ENCODE data around the gene PLEKHA3. TPM values are rescaled to one million over a fixed set of nuclear protein-coding genes. Genes with fewer than 3 reads are reported as not detected.

PLEKHA3 gene
- total and polyA plus RNA-seq, 2 of the 4 experiments (the other 2 are of a cell fraction): 3.9 to 5.5 TPM

DNA sequence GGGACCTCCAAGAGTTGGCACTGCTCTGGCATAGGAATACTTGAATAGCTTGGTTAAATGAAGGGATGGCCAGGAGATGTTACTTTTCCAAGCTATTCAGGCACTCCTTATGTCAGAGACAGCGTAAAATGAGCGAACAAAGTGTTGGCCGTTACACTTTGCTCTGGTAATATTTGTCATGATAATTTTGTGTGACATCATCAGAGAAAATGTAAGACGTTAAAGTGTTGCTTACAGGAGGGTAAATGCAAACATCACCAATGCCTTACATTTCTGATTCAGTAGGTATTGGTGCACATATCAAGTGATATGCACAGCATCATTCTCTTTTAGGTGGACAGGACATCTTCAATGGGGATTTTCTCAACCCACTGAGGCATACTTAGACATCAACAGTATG is 46.0 kb downstream of the PLEKHA3 start:
- no peaks in the 10 kb centered on the region for H3K4me1 ChIP-seq (ENCODE audit: control insufficient read depth, insufficient read depth, low read length)
- H4K5ac ChIP-seq (ENCODE audit: low read depth, low read length): no peak overlapping the region
- no peak overlapping the region for H2BK20ac ChIP-seq (ENCODE audit: low read depth, low read length)
- POLR2A ChIA-PET (ENCODE audit: unreplicated experiment): no interaction called here
- in situ Hi-C loops (cut with MboI; ENCODE audit: low sequenced_read_pairs) (no loop called here), intact Hi-C loops (cut with micrococcal nuclease) (no loop called here), dilution Hi-C loops (cut with HindIII; ENCODE audit: low sequenced_read_pairs, unreplicated experiment) (no loop called here)
- no peak overlapping the region for H4K91ac ChIP-seq (ENCODE audit: insufficient read depth, low read depth, low read length)
- H2BK5ac ChIP-seq (ENCODE audit: low read depth, low read length, poor library complexity, severe bottlenecking): no peak overlapping the region
- no peak overlapping the region for H2AFZ ChIP-seq (replicated peaks; ENCODE audit: low read length, poor library complexity)
- CTCF ChIA-PET: no interaction called here
- H3K27ac ChIP-seq (ENCODE audit: insufficient read depth, low read length): no peak overlapping the region
- no peaks in the 10 kb centered on the region for H4K20me1 ChIP-seq (ENCODE audit: insufficient read depth, low read length)
- peaks cover 15 to 37% of the 10 kb centered on the region in 2 experiments; a peak in 3 of 4 replicates for H3K79me1 ChIP-seq (ENCODE audit: low read depth in 1 of 2, low read length in 2 of 2)
- no peaks in the 10 kb centered on the region; the same call in 1 of the 2 replicates for H3K9me1 ChIP-seq (ENCODE audit: insufficient read depth, low read length)
- no peak overlapping the region for H3K56ac ChIP-seq (ENCODE audit: extremely low read depth, insufficient read depth, low read length)
- no peak overlapping the region for H3K23ac ChIP-seq (ENCODE audit: low read depth, low read length)
- no peak overlapping the region for H3K9ac ChIP-seq (ENCODE audit: low read depth, low read length)
- 90% methylated on average over 2 of the region's 4 CpGs; no CpG with 5 or more reads in 1 of the 2 experiments for WGBS, 2 experiments (ENCODE audit: extremely low coverage in 2 of 2, insufficient read length in 1 of 2)
- no peak overlapping the region for H3K18ac ChIP-seq (ENCODE audit: low read depth, low read length)
- no peak overlapping the region for H4K8ac ChIP-seq (ENCODE audit: low read depth in 2 of 2, low read length in 2 of 2)
- H2BK15ac ChIP-seq (ENCODE audit: low read depth, low read length): no peak overlapping the region
- no peak overlapping the region for H2AK9ac ChIP-seq (replicated peaks; ENCODE audit: low read depth, low read length, poor library complexity)
- no peak overlapping the region for H2BK120ac ChIP-seq (ENCODE audit: low read depth, low read length)
- H3K14ac ChIP-seq (replicated peaks; ENCODE audit: low read depth, low read length): no peak overlapping the region
- no peak overlapping the region for H3K4ac ChIP-seq (ENCODE audit: low read depth, low read length)
- TF ChIP-seq MAFK (IDR thresholded peaks at IDR 0.05; ENCODE audit: low read depth, low read length) (no peak), RCOR1 (IDR thresholded peaks at IDR 0.05; ENCODE audit: insufficient replicate concordance, low read length) (no peak)
- no peak overlapping the region for H3K4me2 ChIP-seq (ENCODE audit: low read depth, low read length)
- BruUV-seq (replicated peaks): no TSS peak
- no peaks in the 10 kb centered on the region for H3K27me3 ChIP-seq (ENCODE audit: control insufficient read depth, insufficient read depth, low read length)
- DNase-seq (no peak), ATAC-seq (ENCODE audit: low read depth) (no peak)
- H2AK5ac ChIP-seq (ENCODE audit: low read depth, low read length): no peak overlapping the region
- peaks cover 2% of the 10 kb centered on the region for H3K36me3 ChIP-seq (ENCODE audit: control insufficient read depth, insufficient read depth, low read length)
- no peaks in the 10 kb centered on the region for H3K9me3 ChIP-seq (ENCODE audit: control insufficient read depth, insufficient read depth, low read length)
- H3K4me3 ChIP-seq (ENCODE audit: insufficient read depth, low read depth, low read length): no peak overlapping the region
